ENCODE results near the gene GOLGA2.

- TF ChIP-seq CTCF (IDR thresholded peaks at IDR 0.05): no peak
- TF ChIP-seq POLR2A (IDR thresholded peaks at IDR 0.05): no peak
Measured at GRCh38 chr9:128292009-128292408, 16.2 kb upstream of the GOLGA2 start.
